Measurements from ENCODE around the gene DLGAP3. TPM values are rescaled to one million over a fixed set of nuclear protein-coding genes. Genes with fewer than 3 reads are reported as not detected.

DLGAP3 gene
- total RNA-seq, 1 experiment from 2014 or later, result 0.27 TPM

DNA sequence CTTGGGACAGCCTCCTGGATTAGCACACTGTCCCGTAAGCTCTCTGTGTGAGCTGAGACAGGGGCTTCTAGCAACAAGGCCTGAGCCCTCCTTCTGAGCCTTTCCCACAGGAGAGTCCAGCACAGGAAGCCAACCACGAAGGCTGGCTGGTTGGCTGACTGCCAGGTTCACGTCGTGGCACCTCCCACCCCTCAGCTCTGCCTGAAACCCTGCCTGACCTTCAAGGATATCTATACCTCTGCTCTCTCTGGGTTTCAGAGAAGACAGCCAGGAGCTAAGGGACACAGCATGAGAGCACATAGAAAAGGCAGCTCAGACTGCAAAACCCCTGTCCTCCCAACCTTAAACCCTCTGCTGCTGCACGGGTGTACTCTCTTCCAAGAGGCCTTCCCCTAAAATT, 13.9 kb downstream of the DLGAP3 start:
- no peak overlapping the region for H3K9ac ChIP-seq (ENCODE audit: low read length)
- H3K27me3 ChIP-seq (ENCODE audit: insufficient read depth, low read length), result peaks cover 37% of the 10 kb centered on the region
- DNase-seq (ENCODE audit: low read depth, low spot score), result no peak
- H3K4me1 ChIP-seq (ENCODE audit: control insufficient read depth in 1 of 2, insufficient read depth in 2 of 2, low read length in 2 of 2), result peaks cover 3 to 8% of the 10 kb centered on the region in 2 experiments; a peak in 3 of 4 replicates
- BruUV-seq (replicated peaks), result no TSS peak
- intact Hi-C loops (cut with micrococcal nuclease), result no loop called here
- no peaks in the 10 kb centered on the region for H4K20me1 ChIP-seq (ENCODE audit: insufficient read depth)
- ChIA-PET CTCF (no interaction called here), RAD21 (ENCODE audit: low non-redundant PET in 1 of 2, low total read pairs in 2 of 2, uncharacterized antibody in 2 of 2, unreplicated experiment in 2 of 2) (no interaction called here), POLR2A (no interaction called here)
- H3K4me2 ChIP-seq (ENCODE audit: low read length), result no peak overlapping the region
- no peaks in the 10 kb centered on the region for H3K36me3 ChIP-seq (ENCODE audit: control insufficient read depth in 1 of 2, insufficient read depth in 2 of 2, low read length in 2 of 2)
- H3K27ac ChIP-seq (ENCODE audit: low read depth, low read length), result no peak overlapping the region
- no peaks in the 10 kb centered on the region for H3K79me2 ChIP-seq (ENCODE audit: insufficient read depth, low read length)
- H3K4me3 ChIP-seq (replicated peaks in 1 of 2; ENCODE audit: low read depth in 1 of 2, low read length in 2 of 2), result no peak overlapping the region
- ATAC-seq, result no peak
- H3K9me3 ChIP-seq (ENCODE audit: control insufficient read depth in 1 of 2, insufficient read depth in 1 of 2, low read depth in 1 of 2, low read length in 2 of 2), result no peaks in the 10 kb centered on the region
- no peak for TF ChIP-seq SIN3A (IDR thresholded peaks at IDR 0.05; ENCODE audit: low read depth)
- TF ChIP-seq, protein P1, sequence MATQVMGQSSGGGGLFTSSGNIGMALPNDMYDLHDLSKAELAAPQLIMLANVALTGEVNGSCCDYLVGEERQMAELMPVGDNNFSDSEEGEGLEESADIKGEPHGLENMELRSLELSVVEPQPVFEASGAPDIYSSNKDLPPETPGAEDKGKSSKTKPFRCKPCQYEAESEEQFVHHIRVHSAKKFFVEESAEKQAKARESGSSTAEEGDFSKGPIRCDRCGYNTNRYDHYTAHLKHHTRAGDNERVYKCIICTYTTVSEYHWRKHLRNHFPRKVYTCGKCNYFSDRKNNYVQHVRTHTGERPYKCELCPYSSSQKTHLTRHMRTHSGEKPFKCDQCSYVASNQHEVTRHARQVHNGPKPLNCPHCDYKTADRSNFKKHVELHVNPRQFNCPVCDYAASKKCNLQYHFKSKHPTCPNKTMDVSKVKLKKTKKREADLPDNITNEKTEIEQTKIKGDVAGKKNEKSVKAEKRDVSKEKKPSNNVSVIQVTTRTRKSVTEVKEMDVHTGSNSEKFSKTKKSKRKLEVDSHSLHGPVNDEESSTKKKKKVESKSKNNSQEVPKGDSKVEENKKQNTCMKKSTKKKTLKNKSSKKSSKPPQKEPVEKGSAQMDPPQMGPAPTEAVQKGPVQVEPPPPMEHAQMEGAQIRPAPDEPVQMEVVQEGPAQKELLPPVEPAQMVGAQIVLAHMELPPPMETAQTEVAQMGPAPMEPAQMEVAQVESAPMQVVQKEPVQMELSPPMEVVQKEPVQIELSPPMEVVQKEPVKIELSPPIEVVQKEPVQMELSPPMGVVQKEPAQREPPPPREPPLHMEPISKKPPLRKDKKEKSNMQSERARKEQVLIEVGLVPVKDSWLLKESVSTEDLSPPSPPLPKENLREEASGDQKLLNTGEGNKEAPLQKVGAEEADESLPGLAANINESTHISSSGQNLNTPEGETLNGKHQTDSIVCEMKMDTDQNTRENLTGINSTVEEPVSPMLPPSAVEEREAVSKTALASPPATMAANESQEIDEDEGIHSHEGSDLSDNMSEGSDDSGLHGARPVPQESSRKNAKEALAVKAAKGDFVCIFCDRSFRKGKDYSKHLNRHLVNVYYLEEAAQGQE (IDR thresholded peaks at IDR 0.05; ENCODE audit: low read depth), result no peak
- H2AFZ ChIP-seq (ENCODE audit: low read depth, low read length, poor library complexity, severe bottlenecking), result no peak overlapping the region
- no peaks in the 10 kb centered on the region for H3K9me2 ChIP-seq (ENCODE audit: insufficient read depth)

DNA sequence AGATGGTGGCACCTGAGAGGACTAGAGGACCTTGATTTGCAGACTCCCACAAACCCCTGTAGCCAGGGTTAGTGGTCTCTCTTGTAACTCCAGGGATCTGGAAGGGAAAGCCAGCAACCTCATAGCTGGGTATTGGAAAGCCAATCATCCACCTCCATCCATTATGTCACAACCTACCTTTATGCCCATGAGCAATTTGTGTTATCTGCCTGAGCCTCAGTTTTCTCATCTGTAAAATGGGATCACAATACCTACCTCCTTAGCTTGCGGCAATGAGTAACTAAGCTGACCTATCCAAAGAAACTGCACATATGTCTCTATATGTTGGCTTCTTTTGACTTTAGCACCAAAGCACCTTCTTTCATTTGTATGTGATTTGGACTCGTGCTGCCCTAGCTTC, 14.5 kb downstream of the DLGAP3 start:
- H3K4me1 ChIP-seq (ENCODE audit: control insufficient read depth in 1 of 2, insufficient read depth in 2 of 2, low read length in 2 of 2), result peaks cover 3 to 8% of the 10 kb centered on the region in 2 experiments; a peak in 3 of 4 replicates
- no peak overlapping the region for H3K9ac ChIP-seq (ENCODE audit: low read length)
- no peak overlapping the region for H3K27ac ChIP-seq (ENCODE audit: low read depth, low read length)
- no TSS peak for BruUV-seq (replicated peaks)
- no peaks in the 10 kb centered on the region for H3K36me3 ChIP-seq (ENCODE audit: control insufficient read depth in 1 of 2, insufficient read depth in 2 of 2, low read length in 2 of 2)
- peaks cover 34% of the 10 kb centered on the region for H3K27me3 ChIP-seq (ENCODE audit: insufficient read depth, low read length)
- no peak for TF ChIP-seq FOSL1 (IDR thresholded peaks at IDR 0.05; ENCODE audit: low read depth)
- TF ChIP-seq POLR2AphosphoS5 (IDR thresholded peaks at IDR 0.05; ENCODE audit: low read depth, low read length), result no peak
- no peak for TF ChIP-seq RAD21 (IDR thresholded peaks at IDR 0.05; ENCODE audit: low read depth)
- TF ChIP-seq, protein P2, sequence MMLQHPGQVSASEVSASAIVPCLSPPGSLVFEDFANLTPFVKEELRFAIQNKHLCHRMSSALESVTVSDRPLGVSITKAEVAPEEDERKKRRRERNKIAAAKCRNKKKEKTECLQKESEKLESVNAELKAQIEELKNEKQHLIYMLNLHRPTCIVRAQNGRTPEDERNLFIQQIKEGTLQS (IDR thresholded peaks at IDR 0.05), result no peak
- no peaks in the 10 kb centered on the region for H4K20me1 ChIP-seq (ENCODE audit: insufficient read depth)
- H3K9me3 ChIP-seq (ENCODE audit: control insufficient read depth in 1 of 2, insufficient read depth in 1 of 2, low read depth in 1 of 2, low read length in 2 of 2), result no peaks in the 10 kb centered on the region
- ChIA-PET CTCF (no interaction called here), POLR2A (no interaction called here), RAD21 (ENCODE audit: low non-redundant PET in 1 of 2, low total read pairs in 2 of 2, uncharacterized antibody in 2 of 2, unreplicated experiment in 2 of 2) (no interaction called here)
- H2AFZ ChIP-seq (ENCODE audit: low read depth, low read length, poor library complexity, severe bottlenecking), result no peak overlapping the region
- H3K79me2 ChIP-seq (ENCODE audit: insufficient read depth, low read length), result no peaks in the 10 kb centered on the region
- no peak overlapping the region for H3K4me3 ChIP-seq (replicated peaks in 1 of 2; ENCODE audit: low read depth in 1 of 2, low read length in 2 of 2)
- DNase-seq (ENCODE audit: low read depth, low spot score), result no peak
- no peak for ATAC-seq
- intact Hi-C loops (cut with micrococcal nuclease), result no loop called here
- no peaks in the 10 kb centered on the region for H3K9me2 ChIP-seq (ENCODE audit: insufficient read depth)
- H3K4me2 ChIP-seq (ENCODE audit: low read length), result no peak overlapping the region

Measured in HCT116 (cell line).